SK-N-MC (cell line): ENCODE data around the gene RPRD1B.

ENCODE experiments used
- EZH2 ChIP-seq: fragments of 200-600 bp; sonication (generic); IDR thresholded peaks from one replicate; pipeline ENCODE4 v1.6.1; 2017; ENCODE audit warnings: antibody characterized with exemption
- POLR2AphosphoS5 ChIP-seq: IDR thresholded peaks from 2 replicates; pipeline ENCODE4 v1.6.1; 2012; ENCODE audit warnings: mild to moderate bottlenecking, low read depth, low read length, borderline replicate concordance

DNA sequence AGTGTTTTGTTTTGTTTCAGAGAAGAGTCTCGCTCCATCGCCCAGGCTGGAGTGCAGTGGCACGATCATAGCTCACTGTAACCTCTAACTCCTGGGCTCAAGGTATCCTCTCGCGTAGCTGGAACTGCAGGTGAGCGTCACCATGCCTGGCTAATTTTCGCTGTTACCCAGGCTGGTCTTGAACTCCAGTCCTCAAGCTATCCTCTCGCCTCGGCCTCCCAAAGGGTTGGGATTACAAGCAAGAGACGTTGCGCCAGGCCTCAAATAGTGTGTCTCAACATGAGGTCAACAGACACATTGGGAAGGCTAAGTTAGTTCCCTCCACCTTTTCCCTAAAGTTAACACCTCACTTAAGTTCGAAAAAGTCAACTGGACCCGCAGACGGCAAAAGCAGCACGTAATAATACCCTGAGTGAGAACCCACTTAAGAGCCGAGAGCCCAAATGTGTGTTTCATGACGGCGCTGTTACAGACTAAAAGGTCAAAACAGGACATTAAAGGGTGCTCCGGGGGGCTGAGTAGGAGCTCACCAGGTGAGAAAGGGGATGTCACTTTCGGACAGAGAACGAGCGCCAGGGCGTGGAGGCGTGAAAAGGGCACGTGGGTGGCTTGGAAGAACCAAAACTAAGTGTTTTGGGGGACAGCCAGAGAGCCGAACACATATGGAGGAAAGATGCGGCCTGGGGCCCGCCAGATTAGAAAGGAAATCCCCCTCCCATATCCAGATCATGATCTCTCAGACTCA lies 789 bp upstream of the RPRD1B start:
- TF ChIP-seq POLR2AphosphoS5 (no peak), EZH2 (no peak)
